Subcutaneous adipose tissue (tissue), 4 donors: ENCODE data around the gene NPM1. TPM values are rescaled to one million over a fixed set of nuclear protein-coding genes. Genes with fewer than 3 reads are reported as not detected.

ENCODE experiments used
- CTCF ChIP-seq: fragments of 450-650 bp; IDR thresholded peaks from one replicate; pipeline ENCODE4 v1.5.1; 2016; ENCODE audit warnings: low read depth, mild to moderate bottlenecking, control low read depth, antibody characterized with exemption, moderate library complexity
- total RNA-seq, 4 donors: library from RNA; depleted of rRNA; stranded (reverse); fragments of >200 nt; gene quantifications; one replicate each; pipeline ENCODE4 v1.1.0, GENCODE V29; 2016

NPM1 gene
- total RNA-seq, 4 donors from 2014 or later = 421 to 628 (median 493) TPM

- TF ChIP-seq CTCF = no peak
Measured at GRCh38 chr5:171427318-171428167, 39.9 kb downstream of the NPM1 start.

DNA sequence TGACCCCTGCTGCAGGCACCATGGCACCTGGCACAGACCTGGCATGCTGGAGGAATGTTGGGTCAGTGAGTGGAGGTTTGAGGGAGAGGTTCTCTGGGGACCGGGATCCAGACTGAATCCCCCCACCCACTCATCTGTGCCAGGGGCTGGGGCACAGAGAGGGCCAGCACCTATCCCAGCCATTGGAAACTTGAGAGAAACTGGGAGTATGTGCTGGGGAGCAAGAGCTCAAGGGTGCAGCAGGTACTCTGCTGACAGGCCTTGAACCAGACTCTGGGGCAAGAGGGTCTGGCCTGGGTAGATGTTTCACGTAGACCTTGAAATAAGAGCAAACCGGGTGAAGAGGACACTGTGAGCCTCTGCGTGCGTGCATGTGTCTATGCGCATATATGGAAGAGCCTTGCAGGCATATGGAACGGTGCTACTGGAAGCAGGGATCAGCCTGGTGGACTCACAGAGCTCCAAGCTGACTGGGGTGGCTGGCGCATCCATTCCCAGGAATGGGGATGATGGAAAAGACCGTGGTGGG is 40.6 kb downstream of the NPM1 start:
- no peak for TF ChIP-seq CTCF

- no peak for TF ChIP-seq CTCF
Measured at GRCh38 chr5:171428809-171429542, 41.3 kb downstream of the NPM1 start.

GRCh38 chr5:171429543-171429910 is 41.9 kb downstream of the NPM1 start:
- no peak for TF ChIP-seq CTCF

- no peak for TF ChIP-seq CTCF
Measured at GRCh38 chr5:171431251-171431777, 43.7 kb downstream of the NPM1 start.

GRCh38 chr5:171432076-171432475 is 44.4 kb downstream of the NPM1 start:
- TF ChIP-seq CTCF = no peak
